Heart right ventricle (tissue), 12 donors: ENCODE data around the gene IKBKE. TPM values are rescaled to one million over a fixed set of nuclear protein-coding genes. Genes with fewer than 3 reads are reported as not detected.

ENCODE experiments used
- microRNA-seq, 2 donors: library from miRNA; unstranded; fragments of <30 nt; microRNA quantifications; one replicate each; pipeline ENCODE4 v1.2.0, GENCODE V29; 2021
- polyA plus RNA-seq, 2 donors: library from polyadenylated mRNA; stranded (reverse); fragments of 200-250 nt; gene quantifications; one replicate each; pipeline ENCODE4 v1.2.3, GENCODE V29; 2013
- total RNA-seq, 10 donors: library from RNA; stranded (reverse); fragmentation: NEBNext Ultra II Directional in 3 of 10; extraction: Animal tissue kit (Norgen Biotek cat#: 25700) in 3 of 10; gene quantifications; one replicate each; pipeline versions ENCODE4 v1.2.1 to v1.2.4, GENCODE V29; 2021 to 2023
- donor health status: ischemic (EF 13 %, LVEDD 7.1; RV severe dilation, severe dysfunction).
- donor health status: healthy with polysubstance abuse.
- donor health status: DM: no; HTN: yes; CAD: no.
- donor health status: DM: no; HTN: no; CAD: no.
- donor health status: ischemic (EF 25% LVEDD 6.9; RV normal size, moderate dysfunction).
- donor health status: ischemic (EF 25% LVEDD 5.7; RV mildly dilated, moderate dysfunction).
- donor health status: healthy.
- donor health status: nonischemic (EF 11% LVEDD 7.7; RV severe dilation, severe dysfunction).
- donor health status: DM: yes; HTN: yes; CAD: no.
- donor health status: PGD.
- donor health status: ischemic (EF 29% LVEDD 5.4; RV normal size, mild dysfunction).
- donor health status: nonischemic (EF 23%, LVEDD 6.1; RV moderate dilation, normal function).

IKBKE gene
- total and polyA plus RNA-seq, 12 donors: 0.29 to 5.4 (median 0.79) TPM

Small RNA genes within 50 kb of the gene (microRNA-seq; reads per million reads assigned to microRNA genes)
- 0 reads per million in 2 donors for gene MIR6769B

Other genes starting within 250 kb of the IKBKE start
- gene RASSF5, start 37.1 kb downstream of the IKBKE start, total RNA-seq: 10 to 100 TPM in 3 of 10 donors, 1 to 10 TPM in 7; 5.0 to 26.0 (median 7.0) TPM
- gene RASSF5, start 37.1 kb downstream of the IKBKE start, polyA plus RNA-seq: 1 to 10 TPM in 1 of 2 donors, under 1 TPM in 1; 0.90 to 2.4 TPM
- 10 to 100 TPM; 26.1 to 32.2 (median 29.5) TPM for gene EIF2D, start 142.0 kb downstream of the IKBKE start, total RNA-seq
- 10 to 100 TPM; 16.8 to 35.6 TPM for gene EIF2D, start 142.0 kb downstream of the IKBKE start, polyA plus RNA-seq
- 10 to 100 TPM; 10.4 to 27.9 (median 20.8) TPM for gene DYRK3, start 165.1 kb downstream of the IKBKE start, total RNA-seq
- gene DYRK3, start 165.1 kb downstream of the IKBKE start, polyA plus RNA-seq: 10 to 100 TPM in 1 of 2 donors, 1 to 10 TPM in 1; 4.1 to 31.1 TPM
- gene MAPKAPK2, start 214.4 kb downstream of the IKBKE start, total RNA-seq: 100 to 1,000 TPM; 169 to 323 (median 224) TPM
- 100 to 1,000 TPM; 101 to 144 TPM for gene MAPKAPK2, start 214.4 kb downstream of the IKBKE start, polyA plus RNA-seq